GM06990 (cell line): ENCODE results near the gene INPP4A.

Experiments
- DNase-seq: peaks from one replicate; pipeline ENCODE4 v3.0.0-alpha.2; 2011; ENCODE audit not compliant: insufficient read length; ENCODE audit errors: extremely low read depth
- H3K27me3 ChIP-seq: replicated peaks from 2 replicates; pipeline ENCODE4 v1.6.0; 2011; ENCODE audit warnings: low read length; ENCODE audit not compliant: control insufficient read depth, insufficient read depth
- H3K36me3 ChIP-seq: 2 replicates; pipeline ENCODE4 v1.5.1; 2011; ENCODE audit warnings: low read length; ENCODE audit not compliant: control insufficient read depth, insufficient read depth
- H3K4me3 ChIP-seq: replicated peaks from 2 replicates; pipeline ENCODE4 v1.5.1; 2011; ENCODE audit warnings: low read depth, mild to moderate bottlenecking, control low read depth, low read length
- CTCF ChIP-seq: IDR thresholded peaks from 2 replicates; pipeline ENCODE4 v1.5.1; 2011; ENCODE audit warnings: low read length, control low read depth, mild to moderate bottlenecking, inconsistent platforms; ENCODE audit not compliant: insufficient read depth, poor library complexity, severe bottlenecking

INPP4A gene

GRCh38 chr2:98441706-98442450, 2.8 kb upstream of the INPP4A start:
- Histone ChIP-seq H3K27me3 (no peaks in the 10 kb centered on the region), H3K36me3 (no peaks in the 10 kb centered on the region), H3K4me3 (no peak overlapping the region)
- no peak for TF ChIP-seq CTCF
- DNase-seq, result no peak

GRCh38 chr2:98442488-98442887, 2.2 kb upstream of the INPP4A start:
- H3K27me3 ChIP-seq, result no peaks in the 10 kb centered on the region
- H3K36me3 ChIP-seq, result no peaks in the 10 kb centered on the region
- TF ChIP-seq CTCF, result no peak
- H3K4me3 ChIP-seq, result no peak overlapping the region
- DNase-seq, result no peak

- DNase-seq, result no peak
- no peaks in the 10 kb centered on the region for H3K27me3 ChIP-seq
- H3K36me3 ChIP-seq, result no peaks in the 10 kb centered on the region
- TF ChIP-seq CTCF, result no peak
- H3K4me3 ChIP-seq, result peak overlapping the region; percentile 73
These were observed 572 bp downstream of the INPP4A start for GRCh38 chr2:98445177-98445682.

- Histone ChIP-seq H3K36me3 (no peaks in the 10 kb centered on the region), H3K4me3 (peak overlapping the region; percentile 73), H3K27me3 (no peaks in the 10 kb centered on the region)
- TF ChIP-seq CTCF, result no peak
- DNase-seq, result no peak
These were observed 1.3 kb downstream of the INPP4A start for GRCh38 chr2:98445683-98446581.

- peak overlapping the region; percentile 73 for H3K4me3 ChIP-seq
- no peak for DNase-seq
- no peaks in the 10 kb centered on the region; the same call in 1 of the 2 replicates for H3K36me3 ChIP-seq
- no peak for TF ChIP-seq CTCF
- H3K27me3 ChIP-seq, result no peaks in the 10 kb centered on the region
These were observed 2.2 kb downstream of the INPP4A start for GRCh38 chr2:98446850-98447249.
